ENCODE results near the gene SNRNP70.
"Not testable (repeated sequence)": the region's sequence is repeated elsewhere in the genome, so short reads cannot be mapped to it uniquely, and the experiment has no call there.

The SNRNP70 gene, protein sequence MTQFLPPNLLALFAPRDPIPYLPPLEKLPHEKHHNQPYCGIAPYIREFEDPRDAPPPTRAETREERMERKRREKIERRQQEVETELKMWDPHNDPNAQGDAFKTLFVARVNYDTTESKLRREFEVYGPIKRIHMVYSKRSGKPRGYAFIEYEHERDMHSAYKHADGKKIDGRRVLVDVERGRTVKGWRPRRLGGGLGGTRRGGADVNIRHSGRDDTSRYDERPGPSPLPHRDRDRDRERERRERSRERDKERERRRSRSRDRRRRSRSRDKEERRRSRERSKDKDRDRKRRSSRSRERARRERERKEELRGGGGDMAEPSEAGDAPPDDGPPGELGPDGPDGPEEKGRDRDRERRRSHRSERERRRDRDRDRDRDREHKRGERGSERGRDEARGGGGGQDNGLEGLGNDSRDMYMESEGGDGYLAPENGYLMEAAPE

GRCh38 chr19:49085020-49085867 is at the start of gene SNRNP70:
SNRNP70 (plus strand) TSS chr19:49085451; CDS start chr19:49086415, 964 bp downstream.
- peak; percentile 96 to 98 (median 97) for DNase-seq (ENCODE audit: low read depth in 4 of 4, low spot score in 1 of 4)

DNA sequence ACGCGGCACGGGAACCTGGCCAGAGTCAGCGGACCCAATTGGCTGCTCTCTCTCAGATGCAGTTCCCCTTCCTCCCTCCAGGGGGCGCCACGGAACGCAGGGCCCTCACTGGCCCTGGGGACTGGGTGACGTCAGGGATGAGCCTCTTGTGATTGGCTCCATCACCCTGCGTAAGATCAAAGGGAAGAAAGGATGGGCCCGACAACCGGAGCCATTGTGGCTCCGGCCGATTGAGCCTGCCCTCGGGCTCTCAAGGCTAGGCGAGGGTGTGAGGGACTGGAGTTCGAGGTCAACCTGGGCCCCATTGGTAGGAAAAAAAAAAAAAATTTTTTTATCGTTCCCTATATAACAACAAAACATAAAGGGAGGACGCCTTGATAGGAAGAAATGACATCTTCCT is 48.4 kb upstream of the SNRNP70 start, which contains the start of gene CGB1:
Gene CGB1 (minus strand): TSS at position 81 of the 400 bp plus-strand sequence. CDS start 184 bp downstream, outside the sequence.
- DNase-seq (ENCODE audit: low read depth in 4 of 4, low spot score in 1 of 4): peak in 1 of 4 experiments; percentile 35

GRCh38 chr19:49038111-49038510 is 47.1 kb upstream of the SNRNP70 start:
- DNase-seq (ENCODE audit: low read depth in 4 of 4, low spot score in 1 of 4): not testable (repeated sequence)

DNA sequence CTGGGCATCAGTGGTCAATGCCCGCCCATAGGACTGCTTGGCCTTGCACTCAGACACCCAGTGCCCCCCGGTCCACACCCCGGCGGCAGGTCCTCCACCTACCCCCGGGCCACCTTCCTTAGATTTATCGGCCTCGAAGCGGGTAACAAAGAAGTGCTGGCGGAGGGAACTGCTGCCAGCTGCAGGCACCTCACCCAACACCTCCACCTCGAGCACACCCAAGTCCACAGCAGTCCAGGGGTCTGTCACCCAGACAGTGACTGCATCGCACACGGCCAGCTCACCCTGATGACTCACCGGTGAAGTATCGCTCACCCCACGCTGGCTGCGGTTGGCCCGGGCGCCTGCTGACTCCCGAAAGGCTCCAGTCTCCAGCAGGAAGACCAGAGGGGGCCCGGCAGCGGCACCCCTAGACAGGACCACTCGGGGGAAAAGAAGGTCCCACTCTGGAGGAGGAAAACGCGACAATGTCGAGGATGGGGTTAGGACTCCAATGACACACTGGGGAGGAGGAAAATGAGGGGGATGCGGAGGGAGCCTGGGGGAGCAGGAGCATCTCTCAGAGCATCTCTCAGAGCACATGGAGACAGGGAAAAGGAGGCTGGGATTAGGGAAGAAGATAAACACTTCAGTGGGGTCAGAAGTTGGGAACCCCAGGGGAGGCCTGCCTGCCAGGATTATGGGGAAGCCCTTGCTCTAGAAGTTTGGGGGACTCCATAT is 46.5 kb upstream of the SNRNP70 start:
- DNase-seq (ENCODE audit: low read depth in 4 of 4, low spot score in 1 of 4): not testable (repeated sequence)

- DNase-seq (ENCODE audit: low read depth in 4 of 4, low spot score in 1 of 4): not testable (repeated sequence)
Measured at GRCh38 chr19:49039736-49040135, 45.5 kb upstream of the SNRNP70 start.

DNA sequence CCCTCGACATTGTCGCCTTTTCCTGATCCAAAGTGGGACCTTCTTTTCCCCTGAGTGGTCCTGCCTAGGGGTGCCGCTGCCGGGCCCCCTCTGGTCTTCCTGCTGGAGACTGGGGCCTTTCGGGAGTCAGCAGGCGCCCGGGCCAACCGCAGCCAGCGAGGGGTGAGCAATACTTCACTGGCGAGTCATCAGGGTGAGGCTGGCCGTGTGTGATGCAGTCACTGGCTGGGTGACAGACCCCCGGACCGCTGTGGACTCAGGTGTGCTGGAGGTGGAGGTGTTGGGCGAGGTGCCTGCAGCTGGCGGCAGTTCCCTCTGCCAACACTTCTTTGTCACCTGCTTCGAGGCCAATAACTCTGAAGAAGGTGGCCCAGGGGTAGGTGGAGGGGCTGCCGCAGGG is 43.1 kb upstream of the SNRNP70 start:
- no peak for DNase-seq (ENCODE audit: low read depth in 4 of 4, low spot score in 1 of 4)

DNA sequence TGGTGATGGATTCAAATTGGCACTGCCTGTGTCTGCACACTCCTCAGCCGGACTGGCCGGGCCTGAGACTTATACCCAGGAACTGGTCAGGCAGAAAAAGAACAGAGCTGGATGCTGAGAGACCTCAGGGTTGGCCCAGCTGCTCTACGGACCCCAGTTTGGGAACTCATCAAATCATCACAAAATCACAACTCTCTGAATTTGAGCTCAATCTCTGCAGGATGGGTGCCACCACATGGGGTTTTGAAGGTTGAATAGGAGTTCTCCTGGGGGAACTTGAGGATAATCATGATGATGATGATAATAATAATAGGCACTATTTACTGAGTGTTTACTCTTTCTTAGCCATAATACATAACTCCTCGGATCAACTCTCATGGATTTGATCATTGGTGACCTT is 42.6 kb upstream of the SNRNP70 start:
- DNase-seq (ENCODE audit: low read depth in 4 of 4, low spot score in 1 of 4): not testable (repeated sequence)

GRCh38 chr19:49043548-49043947 is 41.7 kb upstream of the SNRNP70 start, which contains the start of gene CGB5:
CGB5 (plus strand) TSS chr19:49043848; CDS start chr19:49044210, 362 bp downstream.
- not testable (repeated sequence) for DNase-seq (ENCODE audit: low read depth in 4 of 4, low spot score in 1 of 4)

DNA sequence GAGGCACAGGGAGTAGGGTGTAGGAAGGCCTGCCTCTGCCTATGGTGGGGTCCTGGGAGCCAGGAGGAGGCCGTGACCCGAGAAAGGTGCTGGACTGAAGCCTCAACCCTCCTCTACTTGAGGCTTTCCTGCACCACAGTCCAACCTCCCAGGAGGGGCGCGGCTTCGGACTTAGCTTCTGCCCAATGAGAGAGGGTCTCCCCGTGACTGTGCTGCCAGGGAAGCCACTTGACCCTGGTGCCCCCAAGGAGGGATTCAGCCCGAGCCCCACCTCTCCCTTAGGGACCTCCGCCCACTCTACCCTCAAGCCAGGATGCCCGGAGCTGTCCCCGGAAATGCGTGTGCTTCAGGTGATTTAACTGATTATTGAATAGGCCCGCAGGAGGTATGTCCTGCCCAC is 36.2 kb upstream of the SNRNP70 start, which contains the start of gene CGB8:
Gene CGB8 (minus strand): TSS at position 101 of the 400 bp plus-strand sequence. CDS start 372 bp downstream, outside the sequence.
- DNase-seq (ENCODE audit: low read depth in 4 of 4, low spot score in 1 of 4): not testable (repeated sequence)

DNA sequence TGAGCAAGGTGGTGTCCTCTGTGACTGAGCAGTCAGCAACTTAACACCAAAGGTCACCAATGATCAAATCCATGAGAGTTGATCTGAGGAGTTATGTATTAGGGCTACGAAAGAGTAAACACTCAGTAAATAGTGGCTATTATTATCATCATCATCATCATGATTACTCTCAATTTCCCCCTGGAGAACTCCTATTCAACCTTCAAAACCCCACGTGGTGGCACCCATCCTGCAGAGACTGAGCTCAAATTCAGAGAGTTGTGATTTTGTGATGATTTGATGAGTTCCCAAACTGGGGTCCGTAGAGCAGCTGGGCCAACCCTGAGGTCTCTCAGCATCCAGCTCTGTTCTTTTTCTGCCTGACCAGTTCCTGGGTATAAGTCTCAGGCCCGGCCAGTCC is 35.4 kb upstream of the SNRNP70 start:
- DNase-seq (ENCODE audit: low read depth in 4 of 4, low spot score in 1 of 4): not testable (repeated sequence)

- DNase-seq (ENCODE audit: low read depth in 4 of 4, low spot score in 1 of 4): not testable (repeated sequence)
Measured at GRCh38 chr19:49050376-49051033, 34.7 kb upstream of the SNRNP70 start.

- DNase-seq (ENCODE audit: low read depth in 4 of 4, low spot score in 1 of 4): peak in 1 of 4 experiments; percentile 40
Measured at GRCh38 chr19:49056101-49056901, 28.9 kb upstream of the SNRNP70 start.

DNA sequence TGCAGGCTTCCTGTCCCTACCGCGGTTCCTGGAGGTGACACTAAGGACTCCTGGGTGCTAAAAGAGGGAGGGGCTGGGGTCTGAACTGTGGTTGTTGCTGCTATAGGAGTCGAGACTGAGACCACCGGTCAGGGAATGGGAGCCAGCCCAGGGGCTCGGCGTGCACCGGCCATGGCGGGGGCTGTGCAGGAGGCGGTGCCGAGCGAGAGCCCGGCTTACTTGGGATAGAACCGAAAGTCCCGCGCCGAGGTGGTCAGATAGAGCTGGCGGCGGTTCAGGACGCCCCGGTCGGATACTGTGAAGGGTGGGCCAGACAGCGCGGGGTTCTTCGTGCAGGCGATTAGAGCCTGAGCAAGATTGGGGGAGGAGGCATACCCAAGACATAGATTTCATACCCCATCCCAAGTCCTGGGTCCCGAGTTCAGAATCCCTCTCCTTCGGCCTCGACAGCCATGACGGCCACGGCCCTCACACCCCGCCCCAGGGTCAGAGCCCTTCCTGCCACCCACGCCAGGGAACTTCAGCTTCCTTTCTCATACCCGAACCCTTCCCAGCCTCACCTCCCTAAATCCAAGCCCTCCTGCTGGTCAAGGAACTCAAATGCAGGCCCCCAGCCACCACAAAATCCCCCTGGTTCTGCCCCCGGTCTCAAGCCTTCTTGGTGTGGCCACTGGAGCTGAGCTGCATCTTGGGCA is 28.2 kb upstream of the SNRNP70 start:
- not testable (repeated sequence) for DNase-seq (ENCODE audit: low read depth in 4 of 4, low spot score in 1 of 4)

DNA sequence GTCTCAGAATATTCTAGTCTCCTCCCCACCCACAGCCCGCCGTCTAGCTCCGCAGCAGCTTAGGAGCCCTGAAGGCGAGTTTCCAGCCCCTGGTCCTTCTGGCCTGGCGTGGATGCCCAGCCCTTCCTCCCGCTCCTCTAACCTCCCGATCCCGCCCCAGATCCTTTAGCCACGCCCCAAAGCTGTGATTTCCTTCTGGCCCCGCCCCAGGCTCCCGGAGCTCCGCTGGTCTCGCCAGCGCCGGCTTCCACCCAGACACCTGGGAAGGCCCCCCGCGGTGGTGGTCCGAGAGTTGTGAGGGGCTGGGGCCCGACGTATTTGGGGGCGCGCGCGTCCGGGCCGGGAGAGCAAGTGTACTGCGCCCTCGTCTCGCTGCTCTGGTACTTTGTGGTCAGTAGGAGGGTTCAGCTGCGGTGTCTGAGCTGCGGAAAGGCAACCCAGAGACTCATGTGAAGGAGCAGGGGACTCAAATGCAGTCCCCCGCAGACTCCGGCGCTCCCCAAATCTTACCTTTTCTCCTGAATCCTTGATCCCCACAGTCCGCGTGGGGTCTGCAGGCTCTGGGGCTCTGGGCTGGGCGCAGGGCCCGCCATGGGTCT is 27.5 kb upstream of the SNRNP70 start, which contains the start of gene CGB7:
Gene CGB7 (minus strand): TSS at position 114 of the 599 bp plus-strand sequence. CDS start 2,374 bp downstream, outside the sequence.
- DNase-seq (ENCODE audit: low read depth in 4 of 4, low spot score in 1 of 4): peak in 1 of 4 experiments; percentile 30

GRCh38 chr19:49058562-49058961 is 26.7 kb upstream of the SNRNP70 start:
- peak in 1 of 4 experiments; percentile 25 for DNase-seq (ENCODE audit: low read depth in 4 of 4, low spot score in 1 of 4)

DNA sequence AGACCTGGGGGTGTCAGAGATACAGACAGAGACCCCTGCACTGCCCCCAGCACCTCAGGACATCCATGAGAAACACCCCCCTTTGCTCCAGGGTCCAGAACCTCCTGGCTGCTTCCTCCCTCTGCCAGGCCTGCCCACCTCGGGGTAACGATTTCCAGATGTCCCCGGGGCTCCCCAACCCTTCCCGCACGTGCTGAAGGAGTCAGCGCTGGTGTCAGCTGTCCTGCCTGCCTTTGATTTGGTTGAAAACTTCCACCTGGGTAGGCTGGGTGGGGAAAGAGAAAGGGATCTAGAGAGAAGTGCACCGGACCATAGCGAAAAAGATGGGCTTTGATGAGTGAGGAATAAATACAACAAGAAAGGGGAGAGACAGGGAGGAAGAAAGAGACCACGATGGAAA is 26.2 kb upstream of the SNRNP70 start:
- no peak for DNase-seq (ENCODE audit: low read depth in 4 of 4, low spot score in 1 of 4)

DNA sequence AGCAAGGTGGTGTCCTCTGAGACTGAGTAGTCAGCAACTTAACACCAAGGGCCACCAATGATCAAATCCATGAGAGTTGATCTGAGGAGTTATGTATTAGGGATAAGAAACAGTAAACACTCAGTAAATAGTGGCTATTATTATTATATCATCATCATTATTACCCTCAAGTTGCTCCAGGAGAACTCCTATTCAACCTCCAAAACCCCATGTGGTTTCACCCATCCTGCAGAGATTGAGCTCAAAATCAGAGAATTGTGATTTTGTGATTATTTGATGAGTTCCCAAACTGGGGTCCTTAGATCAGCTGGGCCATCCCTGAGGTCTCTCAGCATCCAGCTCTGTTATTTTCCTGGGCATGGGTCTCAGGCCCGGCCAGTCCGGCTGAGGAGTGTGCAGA is 24.3 kb upstream of the SNRNP70 start:
- DNase-seq (ENCODE audit: low read depth in 4 of 4, low spot score in 1 of 4): no peak

GRCh38 chr19:49061445-49061844 is 23.8 kb upstream of the SNRNP70 start:
- DNase-seq (ENCODE audit: low read depth in 4 of 4, low spot score in 1 of 4): no peak

All from stimulated activated CD4-positive, alpha-beta T cell treated with anti-CD3 and anti-CD28 coated beads, Interleukin-1b, Interleukin-23, amount 100 ng/mL, for 24 hours (primary cell).